Retina (tissue), 1 donor: ENCODE data around the gene PGM2L1.
A peak's percentile ranks its signal among the peaks of the same experiment; 100 is the strongest.
"Not testable (repeated sequence)": the region's sequence is repeated elsewhere in the genome, so short reads cannot be mapped to it uniquely, and the experiment has no call there.

ENCODE experiments used
- DNase-seq: peaks from one replicate; pipeline ENCODE4 v3.0.0-alpha.2; 2016

PGM2L1 gene

DNA sequence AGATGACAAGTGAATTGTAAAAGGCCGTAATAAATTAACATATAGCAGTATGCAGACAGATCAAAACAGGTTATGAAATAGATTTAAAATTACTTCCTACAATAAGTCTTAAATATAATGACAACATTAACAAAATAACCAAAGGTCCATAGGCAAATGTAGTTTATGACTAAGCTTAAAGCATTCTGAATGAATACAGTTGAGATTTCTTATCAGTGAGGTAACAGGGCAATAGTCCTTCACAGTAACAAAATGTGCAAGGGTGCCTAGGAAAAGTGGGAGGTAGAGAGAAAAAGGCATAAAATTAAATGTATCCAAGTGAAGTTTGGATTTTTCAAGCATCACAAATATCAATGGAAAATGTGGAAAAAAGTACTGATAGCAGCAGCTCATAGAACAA, 65.9 kb downstream of the PGM2L1 start:
- DNase-seq, result no peak

DNA sequence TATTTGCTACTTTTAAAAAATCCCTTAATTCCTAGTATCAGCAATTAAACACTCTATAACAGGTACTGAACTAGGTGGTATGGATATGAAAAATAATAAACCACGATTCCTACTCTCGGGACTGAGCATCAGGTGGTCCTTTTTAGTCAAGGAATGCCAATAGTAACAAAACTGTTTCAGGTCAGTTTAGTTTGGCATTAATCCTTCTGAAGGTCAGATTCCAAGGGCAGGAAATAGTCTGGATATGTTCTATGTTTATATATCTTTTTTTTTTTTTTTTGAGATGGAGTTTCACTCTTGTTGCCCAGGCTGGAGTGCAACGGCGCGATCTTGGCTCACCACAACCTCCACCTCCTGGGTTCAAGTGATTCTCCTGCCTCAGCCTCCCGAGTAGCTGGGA, 67.2 kb downstream of the PGM2L1 start:
- not testable (repeated sequence) for DNase-seq

GRCh38 chr11:74330075-74330858, 68.0 kb downstream of the PGM2L1 start:
- DNase-seq, result no peak

DNA sequence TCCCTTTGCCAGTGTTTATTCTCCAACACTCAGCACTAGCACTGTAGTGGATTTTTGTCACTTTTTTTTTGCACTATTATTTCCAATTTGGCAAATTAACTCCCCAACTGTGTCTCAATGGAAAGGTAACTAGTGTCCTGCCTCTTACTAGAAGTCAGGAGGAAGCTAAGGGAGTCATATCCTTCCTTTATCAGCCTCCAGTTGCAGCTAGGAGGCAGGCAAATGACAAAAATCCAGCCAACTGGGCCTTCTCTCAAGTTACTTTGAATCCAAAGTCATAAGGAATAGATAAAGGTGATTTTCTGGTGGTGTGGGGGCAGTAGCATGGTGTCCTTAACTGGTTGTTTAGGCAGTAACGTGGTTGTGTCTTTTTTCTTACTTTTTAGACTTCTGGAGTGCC, 71.2 kb downstream of the PGM2L1 start:
- DNase-seq, result no peak

GRCh38 chr11:74326665-74327064, 71.6 kb downstream of the PGM2L1 start:
- DNase-seq, result no peak

GRCh38 chr11:74325649-74326645, 72.3 kb downstream of the PGM2L1 start:
- DNase-seq, result no peak

DNA sequence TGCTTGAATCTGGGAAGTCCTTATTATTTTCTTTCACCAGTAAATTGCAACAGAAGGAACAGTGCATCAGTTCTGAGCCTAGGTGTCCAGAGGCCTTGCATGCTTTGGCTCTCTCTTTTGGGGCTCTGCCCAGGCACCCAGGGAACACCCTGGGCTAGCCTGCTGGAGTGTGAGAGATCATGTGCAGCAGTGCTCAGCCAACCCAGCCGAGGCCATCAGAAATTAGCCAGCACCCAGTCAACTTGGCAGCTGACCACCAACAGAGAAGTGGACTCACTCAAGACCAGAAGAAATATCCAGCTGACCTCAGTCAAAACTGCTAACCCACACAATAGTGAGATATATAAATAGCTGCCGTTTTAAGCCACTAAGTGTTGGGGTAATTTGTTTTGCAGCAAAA, 75.6 kb downstream of the PGM2L1 start:
- DNase-seq, result no peak

DNA sequence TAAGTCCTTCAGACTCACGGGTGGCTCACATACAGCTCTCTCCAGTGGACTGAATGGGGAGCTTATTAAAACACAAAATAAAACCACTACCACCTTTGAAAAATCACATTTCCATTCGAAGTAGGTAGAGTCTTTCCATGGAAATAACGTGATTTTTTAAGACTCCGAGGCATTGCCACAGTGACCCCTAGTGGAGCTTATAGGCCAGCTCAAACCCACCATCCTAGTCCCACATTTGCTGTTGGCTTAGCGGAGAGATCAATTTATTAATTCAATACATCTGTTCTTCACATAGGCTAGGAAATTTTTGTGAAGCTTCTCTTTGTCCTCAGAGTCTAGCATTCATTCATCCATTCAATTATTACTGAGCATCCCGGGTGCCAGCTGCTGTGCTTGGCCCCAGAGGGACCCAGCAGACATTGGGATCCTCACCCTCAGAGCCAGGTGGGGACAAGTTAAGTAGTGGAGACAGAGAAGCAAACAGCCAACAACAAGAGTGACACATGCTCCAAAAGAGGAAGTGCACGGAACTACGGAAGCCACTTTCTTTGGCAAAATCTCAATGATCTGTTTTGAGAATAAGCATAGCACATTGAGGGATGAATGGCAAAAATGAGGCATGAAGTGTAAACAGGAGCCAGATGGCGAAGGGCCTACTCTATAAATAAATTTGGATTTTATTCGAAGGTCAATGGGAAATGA, 76.6 kb downstream of the PGM2L1 start:
- no peak for DNase-seq

DNA sequence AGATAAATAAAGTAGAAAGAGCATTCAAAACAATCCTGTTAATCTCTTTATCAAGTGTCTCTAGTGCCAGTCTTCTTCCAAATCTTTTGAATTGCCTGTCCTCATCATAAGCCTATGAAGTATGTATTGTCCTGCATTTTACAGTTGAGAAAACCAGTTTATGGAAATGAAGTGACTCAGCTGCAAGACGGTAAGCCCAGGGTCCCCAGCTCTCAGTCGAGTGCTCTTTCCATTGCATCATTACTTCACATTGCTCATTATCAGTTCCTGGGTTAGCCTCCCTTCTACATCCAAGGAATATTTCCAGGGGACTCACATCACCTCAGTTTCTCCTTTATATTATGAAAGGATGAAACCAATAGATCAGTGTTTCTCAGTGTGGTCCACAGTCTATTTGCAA, 77.7 kb downstream of the PGM2L1 start:
- no peak for DNase-seq

DNA sequence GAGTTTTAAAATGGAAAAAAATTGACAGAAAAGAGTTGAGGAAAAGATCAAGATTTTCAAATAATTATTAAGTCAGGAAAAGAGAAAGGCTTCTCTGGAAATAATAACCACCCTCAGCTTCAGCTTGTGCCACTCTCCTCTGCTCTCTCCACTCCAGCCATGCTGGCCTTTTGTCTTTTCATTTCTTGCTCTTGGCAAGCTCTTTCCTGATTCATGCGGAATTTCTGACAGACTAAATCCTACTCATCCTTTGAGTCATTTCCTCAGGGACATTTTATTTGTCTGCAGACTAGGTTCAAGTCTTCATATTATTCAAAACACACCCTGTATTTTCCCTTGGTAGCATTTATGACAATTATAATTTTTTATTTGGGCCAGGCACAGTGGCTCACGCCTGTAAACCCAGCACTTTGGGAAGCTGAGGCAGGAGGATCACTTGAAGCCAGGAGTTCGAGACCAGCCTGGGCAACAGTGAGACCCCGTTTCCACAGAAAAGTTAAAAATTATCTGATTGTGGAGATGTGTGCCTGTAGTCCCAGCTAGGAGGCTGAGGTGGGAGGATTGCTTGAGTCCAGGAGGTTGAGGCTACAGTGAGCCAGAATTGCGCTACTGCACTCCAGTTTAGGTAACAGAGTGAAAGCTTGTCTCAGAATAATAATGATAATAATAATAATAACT, 79.0 kb downstream of the PGM2L1 start:
- no peak for DNase-seq

DNA sequence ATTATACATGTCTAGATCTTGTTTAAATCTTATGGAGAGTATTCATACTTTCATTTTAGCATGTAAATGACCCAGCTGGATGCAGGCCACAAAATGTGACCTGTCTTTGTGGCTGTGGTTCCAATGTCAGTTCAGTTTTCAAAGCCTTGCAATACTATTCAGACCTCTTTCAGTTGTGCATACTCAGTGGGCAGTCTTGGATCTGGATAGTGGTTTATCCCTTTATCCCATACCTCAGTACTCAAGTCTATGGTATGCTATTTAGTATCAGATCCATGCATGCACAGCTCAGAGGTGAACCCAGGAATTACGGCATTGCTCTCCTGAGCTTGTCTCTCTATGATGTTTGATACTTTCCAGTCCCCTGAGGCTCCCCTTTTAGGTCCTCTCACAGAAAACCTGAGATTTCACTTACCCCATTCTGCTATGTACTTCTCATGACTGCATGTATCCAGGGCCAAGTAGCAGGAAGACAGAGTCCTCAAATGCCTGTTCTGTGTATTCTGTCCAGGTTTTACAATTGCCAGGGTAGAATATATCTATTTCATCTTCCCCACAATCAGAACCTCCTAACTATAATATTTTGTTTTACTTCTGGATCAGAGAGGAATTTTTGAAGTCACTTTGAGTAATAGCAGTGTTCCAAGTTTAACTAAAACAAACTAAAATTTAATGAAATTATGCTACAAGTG, 79.8 kb downstream of the PGM2L1 start:
- DNase-seq, result no peak

GRCh38 chr11:74316772-74317505, 81.3 kb downstream of the PGM2L1 start:
- DNase-seq, result no peak

GRCh38 chr11:74312326-74312725, 85.9 kb downstream of the PGM2L1 start:
- no peak for DNase-seq

- peak; percentile 56 for DNase-seq
Observed at GRCh38 chr11:74311352-74311926, 86.8 kb downstream of the PGM2L1 start, which contains the start of gene P4HA3. Gene P4HA3 (minus strand): TSS chr11:74311640. CDS start chr11:74311611, 29 bp downstream.

GRCh38 chr11:74310857-74311256, 87.4 kb downstream of the PGM2L1 start:
- no peak for DNase-seq

- DNase-seq, result no peak
Observed at GRCh38 chr11:74307434-74307833, 90.8 kb downstream of the PGM2L1 start.

DNA sequence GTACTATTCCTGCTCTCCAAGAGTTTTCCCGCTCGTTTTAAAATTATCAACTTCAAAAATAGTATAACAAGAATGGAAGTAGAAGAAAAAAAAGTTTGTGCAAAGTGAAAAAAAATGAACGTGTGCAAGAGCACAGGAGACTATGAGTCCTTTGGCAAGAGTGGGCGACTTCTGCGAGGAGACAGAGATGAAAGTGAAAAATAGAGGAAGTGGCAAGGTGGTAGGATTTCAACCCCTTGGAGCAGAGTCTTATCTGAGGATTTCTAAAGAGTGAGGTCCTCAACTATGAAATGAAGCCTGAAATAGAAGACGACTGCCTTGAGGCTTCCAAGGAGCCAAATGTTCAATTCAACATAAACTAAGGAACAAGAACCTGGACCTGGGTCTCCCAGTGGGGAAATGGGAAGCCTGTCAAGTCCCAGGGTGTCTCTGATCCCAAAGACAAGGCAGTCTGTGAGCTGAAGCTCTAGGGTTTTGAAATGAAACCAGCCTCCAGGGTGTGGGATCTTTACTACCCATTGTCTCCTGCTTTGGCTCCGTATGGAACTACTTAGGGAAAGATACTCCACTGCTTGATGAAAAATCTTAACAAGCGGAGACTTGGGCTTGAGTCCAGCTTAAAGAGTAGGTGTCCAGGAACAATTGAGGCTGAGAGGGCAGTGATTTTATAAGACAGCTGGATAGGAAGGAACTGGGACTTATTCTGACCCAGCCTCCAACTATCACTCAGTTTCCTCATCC, 91.6 kb downstream of the PGM2L1 start:
- no peak for DNase-seq

- DNase-seq, result no peak
Observed at GRCh38 chr11:74299015-74299414, 99.2 kb downstream of the PGM2L1 start.

DNA sequence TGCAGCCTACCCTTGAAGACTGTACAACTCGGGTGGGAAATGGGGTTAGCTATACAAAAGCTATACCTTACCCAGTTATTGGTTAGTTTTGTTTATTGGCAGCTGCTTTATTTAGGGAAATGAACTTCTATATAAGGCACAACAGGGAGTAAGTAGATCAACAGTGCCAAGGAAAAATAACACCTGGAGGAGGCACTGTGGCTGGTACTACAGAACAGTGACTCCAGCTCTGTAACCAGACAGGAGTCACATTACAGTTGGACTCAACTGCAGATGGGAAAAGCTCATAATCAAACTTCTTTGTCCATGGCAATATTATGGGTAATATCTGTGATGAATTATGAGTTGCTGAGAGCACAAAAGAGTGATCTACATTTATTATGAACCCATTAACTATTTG, 100.7 kb downstream of the PGM2L1 start:
- no peak for DNase-seq

DNA sequence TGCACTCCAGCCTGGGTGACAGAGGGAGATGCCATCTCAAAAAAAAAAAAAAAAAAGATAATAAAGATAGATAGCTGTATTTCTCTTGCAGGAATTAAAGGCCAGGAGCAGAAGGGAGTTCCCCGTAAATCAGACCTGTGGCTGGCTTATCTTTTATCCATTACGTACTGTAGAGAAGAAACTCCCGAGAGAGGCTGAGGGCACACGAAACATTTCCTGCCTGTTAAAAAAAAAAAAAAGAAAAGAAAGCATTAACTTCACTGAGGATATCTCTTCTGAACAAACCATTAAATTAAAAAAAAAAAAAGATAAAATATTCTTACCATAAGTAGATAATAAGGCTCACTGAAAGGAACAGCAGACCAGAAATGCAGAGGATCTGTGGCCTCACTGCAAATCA, 109.3 kb downstream of the PGM2L1 start:
- no peak for DNase-seq
